Ovary (tissue), 9 donors: Measurements from ENCODE around the gene RTKN. TPM values are rescaled to one million over a fixed set of nuclear protein-coding genes. Genes with fewer than 3 reads are reported as not detected.
A peak's percentile ranks its signal among the peaks of the same experiment; 100 is the strongest.

Experiments
- DNase-seq, 5 donors: peaks; one replicate each; pipeline ENCODE4 v3.0.0-alpha.2; 2019 to 2020
- H3K27ac ChIP-seq, 2 donors: fragments of 200-600 bp; one replicate each; pipeline versions ENCODE4 v1.5.1 to v1.8.0; 2019 to 2022
- H3K27me3 ChIP-seq: fragments of 200-600 bp; one replicate; pipeline ENCODE4 v1.8.0; 2022
- H3K36me3 ChIP-seq: fragments of 200-600 bp; sonication (generic); one replicate; pipeline ENCODE4 v1.5.1; 2019
- H3K4me1 ChIP-seq: one replicate; pipeline ENCODE4 v1.8.1; 2013; ENCODE audit warnings: mild to moderate bottlenecking, moderate library complexity; ENCODE audit not compliant: insufficient read depth
- H3K4me3 ChIP-seq: fragments of 200-600 bp; sonication (generic); one replicate; pipeline ENCODE4 v1.5.1; 2017
- H3K9me3 ChIP-seq, 2 donors: fragments of 200-600 bp in 1 of 2; sonication (generic) in 1 of 2; one replicate each; pipeline versions ENCODE4 v1.5.1 to v1.8.1; 2013 to 2019; ENCODE audit warnings: mild to moderate bottlenecking in 1 of 2, moderate library complexity in 1 of 2
- CTCF ChIP-seq, 3 donors: fragments of 450-650 bp in 2 of 3; fragments of 200-600 bp in 1 of 3; IDR thresholded peaks; one replicate each; pipeline versions ENCODE4 v1.5.1 to v1.8.0; 2016 to 2022; ENCODE audit warnings: antibody characterized with exemption in 3 of 3, mild to moderate bottlenecking in 1 of 3
- EP300 ChIP-seq: sonication (generic); formaldehyde crosslinking; IDR thresholded peaks from one replicate; pipeline ENCODE4 v1.6.1; 2017; ENCODE audit warnings: antibody characterized with exemption
- POLR2A ChIP-seq: fragments of 450-650 bp; IDR thresholded peaks from one replicate; pipeline ENCODE4 v1.6.1; 2017; ENCODE audit warnings: antibody characterized with exemption, mild to moderate bottlenecking, moderate library complexity
- WGBS, 3 donors: extraction: QIAGEN DNeasy Blood & Tissue Kit in 1 of 3; methylation state at CpG; one replicate each; pipeline versions ENCODE4 v1.1.5 to v1.1.7; 2013 to 2017; 5-methylcytosine and 5-hydroxymethylcytosine counted together
- intact Hi-C, 4 donors: fragments of 100-400 bp; cut with DNase I; formaldehyde crosslinking; loops; one replicate each; pipeline versions ENCODE4 v1.11.0 to v1.15.1; 2022 to 2023
- polyA plus RNA-seq, 2 donors: library from polyadenylated mRNA; stranded (reverse); fragments of 200-250 nt in 1 of 2; fragments of 350-450 nt in 1 of 2; fragmentation: Illumina TruSeq in 1 of 2; extraction: RNeasy Lipid Tissue Mini Kit (QIAGEN cat#74804) in 1 of 2; gene quantifications; one replicate each; pipeline ENCODE4 v1.2.3, GENCODE V29; 2013 to 2014
- total RNA-seq, 7 donors: library from RNA; depleted of rRNA in 2 of 7; stranded (reverse); fragments of >200 nt in 2 of 7; fragmentation: NEBNext Ultra II Directional in 3 of 7; extraction: Animal tissue kit (Norgen Biotek cat#: 25700) in 3 of 7; gene quantifications; one replicate each; pipeline versions ENCODE4 v1.1.0 to v1.2.4, GENCODE V29; 2016 to 2023
- donor health status: DM: no; HTN: no; CAD: no; lungs with moderate emphysema.
- donor health status: DM: no; HTN: no; CAD: no.
- donor health status: Bipolar disorder and iron deficiency.
- donor health status: DM: yes; HTN: yes; CAD: no.
- donor health status: DM: no; HTN: no; CAD: no.
- donor health status: DM: yes; HTN: yes; CAD: no.

RTKN gene
- total and polyA plus RNA-seq, 9 donors = 1.6 to 30.9 (median 11.5) TPM

- no peaks in the 10 kb centered on the region for H3K36me3 ChIP-seq
- no peaks in the 10 kb centered on the region for H3K9me3 ChIP-seq
- H3K27me3 ChIP-seq = no peaks in the 10 kb centered on the region
- no peak overlapping the region for H3K27ac ChIP-seq
- WGBS, 3 donors = 37 to 46% (median 40%) methylated on average over 3 of the region's 3 CpGs
- H3K4me3 ChIP-seq = peak overlapping the region; percentile 48
- intact Hi-C loops = loop anchor here in 2 of 4 donors (5.0 kb wide), 2 partner anchors 51 to 106 kb away; no protein-coding TSS in a partner anchor
- peaks cover 8% of the 10 kb centered on the region for H3K4me1 ChIP-seq
- TF ChIP-seq CTCF (IDR thresholded peaks at IDR 0.05) = no peak
- no peak for TF ChIP-seq POLR2A
- no peak for TF ChIP-seq EP300
- DNase-seq = no peak
These were observed 39.7 kb upstream of the RTKN start for GRCh38 chr2:74481431-74481830.

- Histone ChIP-seq H3K27ac (no peak overlapping the region), H3K4me3 (no peak overlapping the region), H3K27me3 (no peaks in the 10 kb centered on the region), H3K9me3 (no peaks in the 10 kb centered on the region), H3K36me3 (no peaks in the 10 kb centered on the region), H3K4me1 (peaks cover 5% of the 10 kb centered on the region)
- TF ChIP-seq POLR2A (no peak), CTCF (IDR thresholded peaks at IDR 0.05) (no peak), EP300 (no peak)
- intact Hi-C loops = loop anchor here in 1 of 4 donors (5.0 kb wide), 1 partner anchor 177 kb away; the partner anchor contains the start of gene SEMA4F
- WGBS, 3 donors = 82 to 88% (median 88%) methylated on average over 5 of the region's 5 CpGs
- no peak for DNase-seq
These were observed 33.2 kb upstream of the RTKN start for GRCh38 chr2:74474899-74475298.

- WGBS, 3 donors = 86 to 91% (median 87%) methylated on average over 6 of the region's 6 CpGs
- H3K4me1 ChIP-seq = peaks cover 5% of the 10 kb centered on the region
- H3K36me3 ChIP-seq = no peaks in the 10 kb centered on the region
- DNase-seq = peak in 1 of 5 donors; percentile 33
- H3K27ac ChIP-seq = no peak overlapping the region
- H3K4me3 ChIP-seq = no peak overlapping the region
- intact Hi-C loops = loop anchor here in 1 of 4 donors (5.0 kb wide), 1 partner anchor 178 kb away; the partner anchor contains the start of gene SEMA4F
- no peak for TF ChIP-seq POLR2A
- TF ChIP-seq EP300 = no peak
- TF ChIP-seq CTCF (IDR thresholded peaks at IDR 0.05) = no peak
- no peaks in the 10 kb centered on the region for H3K9me3 ChIP-seq
- no peaks in the 10 kb centered on the region for H3K27me3 ChIP-seq
These were observed 32.7 kb upstream of the RTKN start for GRCh38 chr2:74474481-74474880.

GRCh38 chr2:74472945-74473258 is 31.2 kb upstream of the RTKN start:
- Histone ChIP-seq H3K36me3 (no peaks in the 10 kb centered on the region), H3K27me3 (no peaks in the 10 kb centered on the region), H3K4me1 (peaks cover 5% of the 10 kb centered on the region), H3K9me3 (no peaks in the 10 kb centered on the region), H3K4me3 (peak overlapping the region; percentile 47), H3K27ac (peak overlapping the region in 1 of 2 donors; percentile 83)
- intact Hi-C loops = loop anchor here in 1 of 4 donors (5.0 kb wide), 1 partner anchor 179 kb away; the partner anchor contains the start of gene SEMA4F
- 4 to 14% (median 4%) methylated on average over 7 of the region's 7 CpGs for WGBS, 3 donors
- no peak for TF ChIP-seq POLR2A
- TF ChIP-seq CTCF (IDR thresholded peaks at IDR 0.05) = no peak
- TF ChIP-seq EP300 = no peak
- no peak for DNase-seq
